Measurements from ENCODE around the gene WBP1L. TPM values are rescaled to one million over a fixed set of nuclear protein-coding genes. Genes with fewer than 3 reads are reported as not detected.

WBP1L gene
- total RNA-seq, 2 experiments from 2014 or later = 11.8 to 12.0 TPM

GRCh38 chr10:102865620-102866019, 121.9 kb downstream of the WBP1L start:
- Mint-ChIP-seq H3K9me3 (no peaks in the 10 kb centered on the region), H3K36me3 (peaks cover 5% of the 10 kb centered on the region), H3K27ac (no peak overlapping the region), H3K4me3 (no peak overlapping the region), H3K27me3 (peaks cover 18% of the 10 kb centered on the region), H3K4me1 (peaks cover 4% of the 10 kb centered on the region)
- DNase-seq = no peak

Other genes with a start within 250 kb of the WBP1L start
- 10 to 100 TPM; 51.1 to 54.9 TPM for gene ACTR1A, start 241.2 kb upstream of the WBP1L start, total RNA-seq
- gene SUFU, start 240.0 kb upstream of the WBP1L start, total RNA-seq = 1 to 10 TPM; 5.7 to 6.0 TPM
- gene TRIM8, start 99.5 kb upstream of the WBP1L start, total RNA-seq = 10 to 100 TPM; 40.4 to 41.8 TPM
- gene ARL3, start 29.6 kb upstream of the WBP1L start, total RNA-seq = 1 to 10 TPM; 5.7 to 6.2 TPM
- 10 to 100 TPM; 23.6 to 28.0 TPM for gene SFXN2, start 29.3 kb upstream of the WBP1L start, total RNA-seq
- not detected for gene CYP17A1, start 93.5 kb downstream of the WBP1L start, total RNA-seq
- 1 to 10 TPM; 8.5 to 9.5 TPM for gene BORCS7, start 110.3 kb downstream of the WBP1L start, total RNA-seq
- gene AS3MT, start 125.5 kb downstream of the WBP1L start, total RNA-seq = 1 to 10 TPM in 1 of 2 experiments, not detected in 1; 1.2 TPM
- 1 to 10 TPM; 4.0 to 4.5 TPM for gene CNNM2, start 174.3 kb downstream of the WBP1L start, total RNA-seq

Measured in activated naive CD8-positive, alpha-beta T cell treated with anti-CD3 and anti-CD28 coated beads for 36 hours (primary cell).